OCI-LY3 (cell line): ENCODE results near the gene KNL1.

Experiments
- H2AFZ ChIP-seq: fragments of 200-600, 300-600 bp; shearing (Covaris generic); 2 replicates; pipeline ENCODE4 v1.6.0; 2014; ENCODE audit warnings: antibody characterized with exemption, low read depth, low read length
- H3K27ac ChIP-seq: fragments of 200-600, 300-600 bp; sonication (generic); 2 replicates; pipeline ENCODE4 v1.5.1; 2014; ENCODE audit warnings: mild to moderate bottlenecking, low read length, moderate library complexity, mixed read lengths
- H3K27me3 ChIP-seq: fragments of 200-600, 300-600 bp; sonication (generic); 2 replicates; pipeline ENCODE4 v1.6.1; 2014; ENCODE audit warnings: low read depth, low read length, mixed read lengths
- H3K36me3 ChIP-seq: fragments of 200-600, 300-600 bp; sonication (generic); replicated peaks from 2 replicates; pipeline ENCODE3; 2014; ENCODE audit warnings: low read depth, low read length, mixed read lengths
- H3K4me1 ChIP-seq: fragments of 300-600, 200-600 bp; sonication (generic); 2 replicates; pipeline ENCODE4 v1.6.1; 2014; ENCODE audit warnings: low read length, mixed read lengths
- H3K4me2 ChIP-seq: fragments of 200-600, 300-600 bp; sonication (generic); 2 replicates; pipeline ENCODE4 v1.6.1; 2014; ENCODE audit warnings: low read length, mixed read lengths
- H3K4me3 ChIP-seq: fragments of 300-600, 200-600 bp; sonication (generic); 2 replicates; pipeline ENCODE4 v1.5.1; 2014; ENCODE audit warnings: antibody characterized with exemption, mild to moderate bottlenecking, low read length, moderate library complexity
- H3K79me2 ChIP-seq: fragments of 300-600, 200-600 bp; shearing (Covaris generic); 2 replicates; pipeline ENCODE4 v1.6.1; 2014; ENCODE audit warnings: mild to moderate bottlenecking, low read length, mixed read lengths
- H3K9ac ChIP-seq: fragments of 300-600, 200-600 bp; shearing (Covaris generic); 2 replicates; pipeline ENCODE4 v1.6.0; 2014; ENCODE audit warnings: mild to moderate bottlenecking, low read length, moderate library complexity
- H3K9me3 ChIP-seq: fragments of 200-600, 300-600 bp; shearing (Covaris generic); 2 replicates; pipeline ENCODE4 v1.6.1; 2014; ENCODE audit warnings: low read length, mixed read lengths; ENCODE audit not compliant: insufficient read depth
- H4K20me1 ChIP-seq: fragments of 200-600, 300-600 bp; sonication (generic); 2 replicates; pipeline ENCODE4 v1.6.1; 2016; ENCODE audit warnings: low read length, mixed read lengths; ENCODE audit not compliant: insufficient read depth
- EZH2phosphoT487 ChIP-seq: fragments of 200-600 bp; shearing (Covaris generic); IDR thresholded peaks from 2 replicates; pipeline ENCODE4 v1.6.1; 2018; ENCODE audit warnings: antibody characterized with exemption, mixed run types, low read depth
- TF ChIP-seq, protein P1 (sequence below): fragments of 200-600, 300-600 bp; sonication (generic); IDR thresholded peaks from 2 replicates; pipeline ENCODE4 v1.5.1; 2014; ENCODE audit warnings: antibody characterized with exemption, low read length, low read depth

The KNL1 gene, protein sequence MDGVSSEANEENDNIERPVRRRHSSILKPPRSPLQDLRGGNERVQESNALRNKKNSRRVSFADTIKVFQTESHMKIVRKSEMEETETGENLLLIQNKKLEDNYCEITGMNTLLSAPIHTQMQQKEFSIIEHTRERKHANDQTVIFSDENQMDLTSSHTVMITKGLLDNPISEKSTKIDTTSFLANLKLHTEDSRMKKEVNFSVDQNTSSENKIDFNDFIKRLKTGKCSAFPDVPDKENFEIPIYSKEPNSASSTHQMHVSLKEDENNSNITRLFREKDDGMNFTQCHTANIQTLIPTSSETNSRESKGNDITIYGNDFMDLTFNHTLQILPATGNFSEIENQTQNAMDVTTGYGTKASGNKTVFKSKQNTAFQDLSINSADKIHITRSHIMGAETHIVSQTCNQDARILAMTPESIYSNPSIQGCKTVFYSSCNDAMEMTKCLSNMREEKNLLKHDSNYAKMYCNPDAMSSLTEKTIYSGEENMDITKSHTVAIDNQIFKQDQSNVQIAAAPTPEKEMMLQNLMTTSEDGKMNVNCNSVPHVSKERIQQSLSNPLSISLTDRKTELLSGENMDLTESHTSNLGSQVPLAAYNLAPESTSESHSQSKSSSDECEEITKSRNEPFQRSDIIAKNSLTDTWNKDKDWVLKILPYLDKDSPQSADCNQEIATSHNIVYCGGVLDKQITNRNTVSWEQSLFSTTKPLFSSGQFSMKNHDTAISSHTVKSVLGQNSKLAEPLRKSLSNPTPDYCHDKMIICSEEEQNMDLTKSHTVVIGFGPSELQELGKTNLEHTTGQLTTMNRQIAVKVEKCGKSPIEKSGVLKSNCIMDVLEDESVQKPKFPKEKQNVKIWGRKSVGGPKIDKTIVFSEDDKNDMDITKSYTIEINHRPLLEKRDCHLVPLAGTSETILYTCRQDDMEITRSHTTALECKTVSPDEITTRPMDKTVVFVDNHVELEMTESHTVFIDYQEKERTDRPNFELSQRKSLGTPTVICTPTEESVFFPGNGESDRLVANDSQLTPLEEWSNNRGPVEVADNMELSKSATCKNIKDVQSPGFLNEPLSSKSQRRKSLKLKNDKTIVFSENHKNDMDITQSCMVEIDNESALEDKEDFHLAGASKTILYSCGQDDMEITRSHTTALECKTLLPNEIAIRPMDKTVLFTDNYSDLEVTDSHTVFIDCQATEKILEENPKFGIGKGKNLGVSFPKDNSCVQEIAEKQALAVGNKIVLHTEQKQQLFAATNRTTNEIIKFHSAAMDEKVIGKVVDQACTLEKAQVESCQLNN (N-terminal part only)

DNA sequence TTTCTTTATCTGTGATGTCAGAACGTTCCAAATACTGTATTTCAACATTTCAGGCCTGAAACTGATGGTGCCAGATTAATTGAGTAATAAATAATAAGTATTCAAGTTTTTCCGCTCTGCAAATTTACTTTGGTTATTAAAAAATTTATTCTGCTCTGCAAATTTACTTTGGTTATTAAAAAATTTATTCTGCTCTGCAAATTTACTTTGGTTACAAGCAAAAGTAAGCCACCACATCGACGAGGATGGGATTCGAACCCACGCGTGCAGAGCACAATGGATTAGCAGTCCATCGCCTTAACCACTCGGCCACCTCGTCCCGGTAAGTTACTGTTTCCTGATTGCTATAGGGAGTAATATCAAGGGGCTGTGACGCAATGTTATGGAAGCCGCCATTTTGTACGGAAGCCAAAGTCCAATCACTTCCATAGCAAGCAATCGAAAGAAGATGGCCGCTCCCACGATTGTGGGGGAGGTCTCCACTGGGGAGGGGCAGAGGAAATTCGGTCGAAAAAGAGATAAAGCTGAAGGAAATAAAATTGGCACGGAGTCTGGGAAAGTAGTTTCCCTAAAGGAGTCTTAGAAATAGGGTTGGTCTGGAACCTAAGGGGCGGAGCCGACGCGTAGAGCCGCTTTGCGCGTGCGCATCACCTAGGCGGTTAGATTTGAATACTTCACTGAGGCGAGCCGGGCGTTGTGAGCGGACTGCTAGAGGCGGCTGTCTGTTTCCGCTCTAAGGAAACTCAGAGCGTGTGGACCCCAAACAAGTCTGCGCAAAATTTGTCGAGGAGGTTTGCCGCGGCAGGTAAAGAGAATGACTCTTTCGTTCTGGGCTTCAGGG is at the start of gene KNL1:
TSS of gene KNL1 (plus strand) at position 662 of the 841 bp plus-strand sequence. CDS start 8,683 bp downstream, outside the sequence.
- Histone ChIP-seq H3K27me3 (0 out of 2 replicates have a peak, but pooled peaks cover 3% of the 10 kb centered on the region), H3K4me3 (peak within 1 kb of the TSS; percentile 92), H3K4me1 (peaks cover 24% of the 10 kb centered on the region), H3K79me2 (peaks cover 42% of the 10 kb centered on the region), H4K20me1 (no peaks in the 10 kb centered on the region), H2AFZ (peak within 1 kb of the TSS; percentile 82), H3K36me3 (no peaks in the 10 kb centered on the region), H3K9me3 (no peaks in the 10 kb centered on the region), H3K4me2 (peak within 1 kb of the TSS; percentile 85), H3K27ac (peak within 1 kb of the TSS; percentile 75), H3K9ac (peak within 1 kb of the TSS; percentile 77)
- TF ChIP-seq, protein P1, sequence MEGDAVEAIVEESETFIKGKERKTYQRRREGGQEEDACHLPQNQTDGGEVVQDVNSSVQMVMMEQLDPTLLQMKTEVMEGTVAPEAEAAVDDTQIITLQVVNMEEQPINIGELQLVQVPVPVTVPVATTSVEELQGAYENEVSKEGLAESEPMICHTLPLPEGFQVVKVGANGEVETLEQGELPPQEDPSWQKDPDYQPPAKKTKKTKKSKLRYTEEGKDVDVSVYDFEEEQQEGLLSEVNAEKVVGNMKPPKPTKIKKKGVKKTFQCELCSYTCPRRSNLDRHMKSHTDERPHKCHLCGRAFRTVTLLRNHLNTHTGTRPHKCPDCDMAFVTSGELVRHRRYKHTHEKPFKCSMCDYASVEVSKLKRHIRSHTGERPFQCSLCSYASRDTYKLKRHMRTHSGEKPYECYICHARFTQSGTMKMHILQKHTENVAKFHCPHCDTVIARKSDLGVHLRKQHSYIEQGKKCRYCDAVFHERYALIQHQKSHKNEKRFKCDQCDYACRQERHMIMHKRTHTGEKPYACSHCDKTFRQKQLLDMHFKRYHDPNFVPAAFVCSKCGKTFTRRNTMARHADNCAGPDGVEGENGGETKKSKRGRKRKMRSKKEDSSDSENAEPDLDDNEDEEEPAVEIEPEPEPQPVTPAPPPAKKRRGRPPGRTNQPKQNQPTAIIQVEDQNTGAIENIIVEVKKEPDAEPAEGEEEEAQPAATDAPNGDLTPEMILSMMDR: no peak
- no peak for TF ChIP-seq EZH2phosphoT487

DNA sequence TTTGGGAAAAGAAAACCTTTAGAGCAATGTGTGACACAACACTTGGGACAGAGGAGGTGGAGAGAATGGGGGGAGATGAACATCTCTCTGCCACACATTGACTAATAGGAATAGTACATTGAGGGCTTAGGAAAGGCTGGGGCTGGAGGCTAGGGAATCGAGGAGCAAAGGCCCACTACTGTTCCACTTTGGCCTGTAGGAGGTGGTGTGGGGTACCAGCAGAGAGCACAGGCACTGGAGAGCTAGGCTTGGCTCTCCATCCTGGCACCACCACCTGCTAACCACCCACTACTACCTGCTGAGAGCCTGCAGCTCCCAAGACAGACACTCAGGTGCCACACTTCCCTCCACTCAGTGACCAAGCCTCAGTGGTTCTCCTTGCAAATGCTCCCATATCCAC is 48.6 kb upstream of the KNL1 start:
- Histone ChIP-seq H3K27me3 (no peaks in the 10 kb centered on the region), H3K36me3 (peaks cover 18% of the 10 kb centered on the region), H3K79me2 (no peaks in the 10 kb centered on the region), H3K4me3 (no peak overlapping the region), H3K4me2 (no peak overlapping the region), H4K20me1 (no peaks in the 10 kb centered on the region), H2AFZ (no peak overlapping the region), H3K9ac (no peak overlapping the region), H3K9me3 (no peaks in the 10 kb centered on the region), H3K4me1 (peaks cover 48% of the 10 kb centered on the region), H3K27ac (no peak overlapping the region)
- TF ChIP-seq EZH2phosphoT487: no peak
- TF ChIP-seq, protein P1: no peak

DNA sequence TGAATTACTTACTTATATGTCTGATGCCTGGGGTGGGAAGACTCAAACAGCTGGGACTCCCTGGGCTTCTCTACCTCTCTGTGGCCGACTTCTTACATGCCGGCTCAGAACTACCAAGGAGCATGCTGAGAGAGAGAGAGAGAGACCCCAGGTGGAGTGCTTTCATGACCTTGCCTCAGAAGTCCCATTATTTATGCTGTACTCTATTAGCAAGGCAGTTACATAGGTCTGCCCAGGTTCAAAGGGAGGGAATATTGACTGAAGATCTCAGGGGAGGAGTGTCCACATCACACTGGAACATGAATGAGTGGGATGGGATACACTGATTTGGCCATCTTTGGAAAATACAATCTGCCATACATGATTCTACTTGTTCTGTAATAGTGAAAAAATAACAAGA is 45.4 kb upstream of the KNL1 start:
- no peak for TF ChIP-seq EZH2phosphoT487
- TF ChIP-seq, protein P1: no peak
- Histone ChIP-seq H2AFZ (no peak overlapping the region), H3K9me3 (no peaks in the 10 kb centered on the region), H3K36me3 (peaks cover 29% of the 10 kb centered on the region), H3K9ac (no peak overlapping the region), H3K27ac (no peak overlapping the region), H3K79me2 (no peaks in the 10 kb centered on the region), H3K4me1 (peaks cover 58% of the 10 kb centered on the region), H4K20me1 (no peaks in the 10 kb centered on the region), H3K27me3 (no peaks in the 10 kb centered on the region), H3K4me3 (no peak overlapping the region), H3K4me2 (no peak overlapping the region)
